Colonic mucosa (tissue), 4 donors: Measurements from ENCODE around the gene ARHGEF4. TPM values are rescaled to one million over a fixed set of nuclear protein-coding genes. Genes with fewer than 3 reads are reported as not detected.
"Not testable (repeated sequence)": the region's sequence is repeated elsewhere in the genome, so short reads cannot be mapped to it uniquely, and the experiment has no call there.

ENCODE experiments used
- DNase-seq: peaks from one replicate; pipeline ENCODE4 v3.0.0-alpha.2; 2020
- H3K27ac ChIP-seq: fragments of 200-600 bp; one replicate; pipeline ENCODE4 v1.8.0; 2021
- H3K27me3 ChIP-seq: fragments of 200-600 bp; one replicate; pipeline ENCODE4 v1.8.0; 2021
- H3K36me3 ChIP-seq: fragments of 200-600 bp; one replicate; pipeline ENCODE4 v1.8.0; 2021
- H3K4me1 ChIP-seq: fragments of 200-600 bp; one replicate; pipeline ENCODE4 v1.8.0; 2021; ENCODE audit warnings: mild to moderate bottlenecking
- H3K4me3 ChIP-seq: fragments of 200-600 bp; one replicate; pipeline ENCODE4 v1.8.0; 2021
- H3K9ac ChIP-seq, 2 donors: one replicate each; pipeline ENCODE4 v1.7.0; 2013; ENCODE audit warnings: control low read depth in 2 of 2, low read depth in 2 of 2, low read length in 2 of 2
- H3K9me3 ChIP-seq: fragments of 200-600 bp; one replicate; pipeline ENCODE4 v1.8.0; 2021
- intact Hi-C: fragments of 100-400 bp; cut with DNase I; formaldehyde crosslinking; loops from one replicate; pipeline ENCODE4 v1.14.1; 2022
- total RNA-seq, 2 donors: library from RNA; stranded (reverse); fragmentation: NEBNext Ultra II Directional in 1 of 2; extraction: Animal tissue kit (Norgen Biotek cat#: 25700) in 1 of 2; gene quantifications; one replicate each; pipeline ENCODE4 v1.2.1, GENCODE V29; 2021
- TF ChIP-seq, protein P1 (sequence below): fragments of 200-600 bp; IDR thresholded peaks from one replicate; pipeline ENCODE4 v1.8.0; 2022; ENCODE audit warnings: antibody characterized with exemption, mild to moderate bottlenecking
- donor health status: healthy.
- donor health status: DM: no; HTN: no; CAD: no.
- donor health status: DM: no; HTN: no; CAD: no.

ARHGEF4 gene
- total RNA-seq, 2 donors from 2014 or later: 1.6 to 2.6 TPM

DNA sequence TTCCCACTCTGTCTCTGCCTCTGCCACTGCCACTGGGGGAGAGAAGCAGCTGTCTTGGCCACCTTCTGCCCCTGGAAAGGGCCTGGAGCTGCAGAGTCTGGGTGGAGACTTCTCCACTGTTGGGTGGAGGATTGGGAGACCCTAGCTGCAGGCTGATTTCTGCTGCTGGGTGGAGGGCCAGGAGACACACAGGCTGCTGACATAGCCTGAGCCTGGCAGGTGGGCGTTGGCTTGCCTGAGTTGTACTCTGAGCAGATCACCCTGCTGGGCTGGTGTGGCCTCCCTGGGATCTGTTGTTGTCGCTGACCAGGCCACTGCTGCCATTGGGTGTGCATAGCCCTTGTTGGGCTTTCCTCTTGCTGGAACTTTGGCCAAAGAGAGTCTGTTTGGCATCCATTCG, 64.3 kb downstream of the ARHGEF4 start:
- intact Hi-C loops: no loop called here
- TF ChIP-seq, protein P1, sequence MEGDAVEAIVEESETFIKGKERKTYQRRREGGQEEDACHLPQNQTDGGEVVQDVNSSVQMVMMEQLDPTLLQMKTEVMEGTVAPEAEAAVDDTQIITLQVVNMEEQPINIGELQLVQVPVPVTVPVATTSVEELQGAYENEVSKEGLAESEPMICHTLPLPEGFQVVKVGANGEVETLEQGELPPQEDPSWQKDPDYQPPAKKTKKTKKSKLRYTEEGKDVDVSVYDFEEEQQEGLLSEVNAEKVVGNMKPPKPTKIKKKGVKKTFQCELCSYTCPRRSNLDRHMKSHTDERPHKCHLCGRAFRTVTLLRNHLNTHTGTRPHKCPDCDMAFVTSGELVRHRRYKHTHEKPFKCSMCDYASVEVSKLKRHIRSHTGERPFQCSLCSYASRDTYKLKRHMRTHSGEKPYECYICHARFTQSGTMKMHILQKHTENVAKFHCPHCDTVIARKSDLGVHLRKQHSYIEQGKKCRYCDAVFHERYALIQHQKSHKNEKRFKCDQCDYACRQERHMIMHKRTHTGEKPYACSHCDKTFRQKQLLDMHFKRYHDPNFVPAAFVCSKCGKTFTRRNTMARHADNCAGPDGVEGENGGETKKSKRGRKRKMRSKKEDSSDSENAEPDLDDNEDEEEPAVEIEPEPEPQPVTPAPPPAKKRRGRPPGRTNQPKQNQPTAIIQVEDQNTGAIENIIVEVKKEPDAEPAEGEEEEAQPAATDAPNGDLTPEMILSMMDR: no peak
- H3K4me3 ChIP-seq: no peak overlapping the region
- no peaks in the 10 kb centered on the region for H3K27me3 ChIP-seq
- no peak overlapping the region for H3K27ac ChIP-seq
- H3K9ac ChIP-seq: no peak overlapping the region
- H3K36me3 ChIP-seq: no peaks in the 10 kb centered on the region
- no peaks in the 10 kb centered on the region for H3K9me3 ChIP-seq
- no peak for DNase-seq
- H3K4me1 ChIP-seq: no peaks in the 10 kb centered on the region

DNA sequence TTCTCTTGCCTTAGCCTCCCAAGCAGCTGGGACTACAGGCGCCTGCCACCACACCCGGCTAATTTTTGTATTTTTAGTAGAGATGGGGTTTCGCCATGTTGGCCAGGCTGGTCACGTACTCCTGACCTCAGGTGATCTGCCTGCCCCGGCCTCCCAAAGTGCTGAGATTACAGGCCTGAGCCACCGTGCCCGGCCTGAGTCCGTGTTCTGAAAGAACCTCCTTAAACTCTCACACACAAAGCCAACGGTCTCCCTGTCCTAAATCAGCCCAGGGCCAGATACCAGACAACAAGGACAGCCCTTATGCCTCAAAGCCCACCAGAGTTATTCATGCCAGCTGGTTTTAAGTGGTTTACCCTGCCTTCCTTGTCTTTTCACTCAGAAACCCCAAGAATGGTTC, 64.9 kb downstream of the ARHGEF4 start:
- H3K36me3 ChIP-seq, H3K27me3 ChIP-seq, H3K4me1 ChIP-seq, H3K27ac ChIP-seq, H3K9ac ChIP-seq, H3K4me3 ChIP-seq, H3K9me3 ChIP-seq, intact Hi-C loops, DNase-seq: not testable (repeated sequence)

DNA sequence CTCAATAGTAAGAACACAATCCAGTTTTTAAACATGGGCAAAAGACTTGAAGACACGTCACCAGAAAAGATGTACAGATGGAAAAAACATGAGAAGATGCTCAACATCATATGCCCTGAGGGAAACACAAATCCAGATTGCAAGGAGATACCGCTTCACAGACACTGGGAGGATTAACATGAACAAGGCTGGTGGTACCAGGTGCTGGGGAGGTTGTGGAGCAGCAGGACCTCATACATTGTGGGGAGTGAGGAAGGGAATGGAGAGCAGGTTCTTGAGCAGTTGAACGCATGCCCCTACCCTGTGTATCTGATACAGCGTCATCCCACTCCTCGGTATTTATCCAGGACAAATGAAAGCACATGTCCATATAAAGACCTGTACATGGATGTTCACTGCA, 72.1 kb downstream of the ARHGEF4 start:
- Histone ChIP-seq H3K27ac (no peak overlapping the region), H3K36me3 (no peaks in the 10 kb centered on the region), H3K27me3 (no peaks in the 10 kb centered on the region), H3K4me3 (no peak overlapping the region), H3K9ac (no peak overlapping the region), H3K4me1 (no peaks in the 10 kb centered on the region), H3K9me3 (no peaks in the 10 kb centered on the region)
- intact Hi-C loops: no loop called here
- TF ChIP-seq, protein P1: no peak
- no peak for DNase-seq

DNA sequence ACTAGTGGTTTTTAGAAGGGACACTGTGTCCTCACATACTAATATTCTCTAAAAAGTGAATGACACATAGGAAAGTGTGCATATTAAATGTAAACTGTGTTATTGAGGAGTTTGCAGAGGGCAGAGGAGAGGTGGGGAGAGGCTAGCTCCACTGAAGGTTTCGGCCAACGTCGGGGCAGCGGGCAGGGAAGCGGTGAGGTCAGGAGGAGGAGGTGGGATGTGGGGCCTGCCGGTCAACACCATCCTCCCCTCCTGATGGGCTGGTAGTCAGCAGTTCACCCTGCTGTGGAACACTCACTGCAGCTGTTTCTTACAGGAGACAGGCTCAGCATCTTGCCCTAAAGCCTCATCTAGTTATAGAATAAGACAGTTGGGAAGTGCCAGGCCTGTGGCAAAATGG, 74.2 kb downstream of the ARHGEF4 start:
- no peak for DNase-seq
- TF ChIP-seq, protein P1: no peak

DNA sequence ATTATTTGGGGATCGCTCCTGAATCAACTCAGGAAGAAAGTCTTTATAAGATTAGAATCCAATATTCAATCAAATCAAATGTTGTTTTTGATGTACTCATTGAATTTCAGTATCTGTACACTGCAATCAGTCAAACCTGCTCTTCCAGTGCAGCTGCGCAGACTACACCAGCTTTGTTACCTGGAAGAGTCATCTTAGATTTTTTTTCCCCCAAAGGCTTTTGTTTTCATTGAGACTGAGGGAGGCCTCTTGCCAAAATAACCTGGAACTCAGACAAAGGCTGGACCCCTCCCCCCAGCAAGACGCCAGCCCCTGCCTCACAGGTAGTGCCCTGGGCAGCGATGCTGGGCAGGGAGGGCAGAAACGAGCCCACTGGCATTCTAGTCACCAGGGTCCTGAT, 74.8 kb downstream of the ARHGEF4 start:
- intact Hi-C loops: no loop called here
- Histone ChIP-seq H3K9me3 (no peaks in the 10 kb centered on the region), H3K4me1 (no peaks in the 10 kb centered on the region), H3K27me3 (peaks cover 5% of the 10 kb centered on the region), H3K9ac (no peak overlapping the region), H3K36me3 (no peaks in the 10 kb centered on the region), H3K27ac (no peak overlapping the region), H3K4me3 (no peak overlapping the region)
- TF ChIP-seq, protein P1: no peak
- no peak for DNase-seq

More for the DNA sequence above, 74.2 kb downstream of the ARHGEF4 start:
- Histone ChIP-seq H3K27me3 (peaks cover 2% of the 10 kb centered on the region), H3K4me1 (no peaks in the 10 kb centered on the region), H3K36me3 (no peaks in the 10 kb centered on the region), H3K27ac (no peak overlapping the region), H3K9ac (no peak overlapping the region), H3K4me3 (no peak overlapping the region), H3K9me3 (no peaks in the 10 kb centered on the region)
- intact Hi-C loops: no loop called here

DNA sequence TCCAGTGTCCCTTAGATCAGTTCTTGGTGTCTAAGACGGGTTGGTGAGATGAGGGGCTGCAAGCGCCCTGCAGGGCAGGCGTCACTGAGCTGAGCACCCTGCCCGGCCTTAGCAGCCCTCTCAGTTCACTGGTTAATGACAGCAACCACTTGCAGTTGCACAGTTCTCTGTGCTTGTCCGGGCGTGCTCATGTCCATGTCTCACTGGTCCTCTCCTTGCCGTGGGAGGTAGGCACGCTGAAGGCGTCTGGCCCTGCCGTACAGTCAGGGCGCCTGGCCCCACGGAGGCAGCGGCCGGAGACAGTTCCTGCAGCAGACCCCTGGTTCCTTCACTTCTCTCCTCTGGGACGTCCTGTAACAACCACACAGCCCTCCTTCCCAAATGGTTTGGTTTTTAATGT, 75.3 kb downstream of the ARHGEF4 start:
- Histone ChIP-seq H3K9ac (no peak overlapping the region), H3K4me3 (no peak overlapping the region), H3K27me3 (peaks cover 5% of the 10 kb centered on the region), H3K4me1 (no peaks in the 10 kb centered on the region), H3K36me3 (no peaks in the 10 kb centered on the region), H3K9me3 (no peaks in the 10 kb centered on the region), H3K27ac (no peak overlapping the region)
- no peak for DNase-seq
- intact Hi-C loops: no loop called here
- TF ChIP-seq, protein P1: no peak
